CD4-positive, alpha-beta T cell (primary cell): ENCODE data around the gene KRTAP12-3. TPM values are rescaled to one million over a fixed set of nuclear protein-coding genes. Genes with fewer than 3 reads are reported as not detected.

Experiments used
- ATAC-seq: fragments of 200-7000 bp; cut with Tn5 transposase; one replicate; pipeline ENCODE4 v1.10.0; 2022; ENCODE audit warnings: mild to moderate bottlenecking; ENCODE audit not compliant: poor library complexity
- CTCF ChIA-PET: fragments of 350-600 bp; sonication (Branson Sonifier 250); formaldehyde crosslinking; loops from one replicate; lab custom pipeline; 2021; ENCODE audit warnings: antibody characterized with exemption, inconsistent platforms; lab: Charles Lee
- POLR2A ChIA-PET: fragments of 350-600 bp; sonication (Branson Sonifier 250); formaldehyde crosslinking; loops from one replicate; lab custom pipeline; 2021; ENCODE audit warnings: antibody characterized with exemption, inconsistent platforms; lab: Charles Lee
- DNase-seq, 14 experiments: peaks; one replicate each; pipeline ENCODE4 v3.0.0-alpha.2; 2013 to 2020; ENCODE audit warnings: mixed read lengths in 2 of 14
- H3K27ac ChIP-seq, 2 donors: one replicate each; pipeline versions ENCODE4 v1.5.1 to v1.7.0; 2013; ENCODE audit warnings: low read length in 2 of 2, low read depth in 1 of 2, mild to moderate bottlenecking in 1 of 2
- H3K27me3 ChIP-seq, 2 experiments: 1 replicate in 1 of 2; 2 replicates in 1 of 2; pipeline versions ENCODE4 v1.6.1 to v1.7.0; 2013; ENCODE audit warnings: low read length in 2 of 2, control low read depth in 1 of 2, mild to moderate bottlenecking in 1 of 2, moderate library complexity in 1 of 2; ENCODE audit not compliant: insufficient read depth in 2 of 2, control insufficient read depth in 1 of 2
- H3K36me3 ChIP-seq: one replicate; pipeline ENCODE4 v1.6.1; 2013; ENCODE audit warnings: low read length, control low read depth; ENCODE audit not compliant: insufficient read depth
- H3K4me1 ChIP-seq: one replicate; pipeline ENCODE4 v1.6.1; 2013; ENCODE audit warnings: low read length, control low read depth; ENCODE audit not compliant: insufficient read depth
- H3K4me3 ChIP-seq: one replicate; pipeline ENCODE4 v1.5.1; 2013; ENCODE audit warnings: mild to moderate bottlenecking, low read length, moderate library complexity
- H3K9me3 ChIP-seq, 2 experiments: 1 replicate in 1 of 2; 2 replicates in 1 of 2; pipeline versions ENCODE4 v1.6.1 to v1.7.0; 2013; ENCODE audit warnings: low read length in 2 of 2, mild to moderate bottlenecking in 2 of 2, control low read depth in 1 of 2, moderate library complexity in 1 of 2; ENCODE audit not compliant: control insufficient read depth in 1 of 2, insufficient read depth in 1 of 2
- H3K27ac Mint-ChIP-seq: one replicate; pipeline ENCODE4 v1.8.0; 2020; ENCODE audit warnings: mixed read lengths
- H3K27me3 Mint-ChIP-seq: one replicate; pipeline ENCODE4 v1.8.0; 2021; ENCODE audit warnings: mixed read lengths
- H3K36me3 Mint-ChIP-seq: one replicate; pipeline ENCODE4 v1.8.0; 2021; ENCODE audit warnings: low read depth, mixed read lengths
- H3K4me1 Mint-ChIP-seq: one replicate; pipeline ENCODE4 v1.8.0; 2021; ENCODE audit warnings: low read depth, mixed read lengths
- H3K4me3 Mint-ChIP-seq: one replicate; pipeline ENCODE4 v1.8.0; 2020; ENCODE audit warnings: mild to moderate bottlenecking, mixed read lengths
- H3K9me3 Mint-ChIP-seq: one replicate; pipeline ENCODE4 v1.8.0; 2020; ENCODE audit warnings: mixed read lengths
- intact Hi-C, 2 experiments: fragments of 100-400 bp; cut with DNase I in 1 of 2; cut with micrococcal nuclease in 1 of 2; formaldehyde crosslinking; loops; one replicate each; pipeline versions ENCODE4 v1.15.1 to v1.9.0; 2023 to 2025; cut with DNase I, micrococcal nuclease
- total RNA-seq, 174 experiments: library from RNA in 2 of 174; stranded (reverse) in 2 of 174; gene quantifications; one replicate each; pipeline ENCODE4 v1.2.3 and lab custom pipeline; 2021 to 2026
- TF ChIP-seq, protein P1 (sequence below): fragments of 200-600 bp; IDR thresholded peaks from one replicate; pipeline ENCODE4 v1.8.0; 2022; ENCODE audit warnings: antibody characterized with exemption, mild to moderate bottlenecking

KRTAP12-3 gene
- total RNA-seq, 2 experiments from 2014 or later, result not detected

DNA sequence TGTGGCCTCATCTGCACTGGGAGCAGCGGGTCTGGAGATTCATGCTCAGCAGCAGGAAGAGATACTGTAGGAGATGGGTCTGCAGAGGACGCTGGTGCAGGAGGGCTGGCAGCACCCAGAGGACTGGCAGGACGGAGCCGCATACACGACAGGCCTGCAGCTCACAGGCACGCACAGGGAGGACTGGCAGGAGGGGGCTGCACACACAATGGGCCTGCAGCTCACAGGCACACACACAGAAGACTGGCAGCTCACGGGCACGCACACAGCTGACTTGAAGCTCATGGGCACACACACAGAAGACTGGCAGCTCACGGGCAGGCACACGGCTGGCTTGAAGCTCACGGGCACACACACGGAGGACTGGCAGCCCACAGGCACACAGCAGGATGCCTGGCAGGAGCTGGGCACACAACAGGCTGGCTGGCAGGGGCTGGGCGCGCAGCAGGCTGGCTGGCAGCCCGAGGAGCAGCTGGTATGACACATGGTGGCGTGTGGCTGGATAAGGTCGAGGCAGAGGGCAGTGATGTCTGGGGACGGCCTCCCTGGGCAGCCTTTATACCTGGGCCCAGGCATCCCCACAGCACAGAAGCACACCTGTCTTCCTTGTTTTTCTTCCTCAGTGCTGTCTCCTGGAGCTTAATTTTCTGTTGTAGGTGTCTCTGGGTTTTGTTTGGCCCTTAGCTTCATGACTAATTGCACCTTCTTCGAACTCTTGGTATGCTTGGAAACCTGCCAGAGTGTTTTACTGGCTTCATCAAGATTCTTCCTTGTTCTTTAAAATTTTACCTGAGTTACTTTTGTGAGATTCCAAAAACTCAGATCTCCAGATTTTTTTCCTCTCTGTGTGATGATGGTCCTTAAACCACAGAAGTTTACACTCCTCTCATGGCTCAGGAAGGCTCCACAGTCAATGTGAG, 8.9 kb downstream of the KRTAP12-3 start, which contains the start of gene KRTAP12-2:
TSS of gene KRTAP12-2 (minus strand) at position 527 of the 920 bp plus-strand sequence. CDS start at position 486, 41 bp downstream.
- POLR2A ChIA-PET, result interaction anchor here (2.5 kb wide), 1 partner anchor 9 kb away, joined by 7 read pairs; the partner anchor contains the start of gene KRTAP12-3
- H3K4me1 ChIP-seq, result no peaks in the 10 kb centered on the region
- peaks cover 0 to 2% of the 10 kb centered on the region in 2 experiments for H3K27me3 ChIP-seq
- no peaks in the 10 kb centered on the region for H3K36me3 ChIP-seq
- H3K27ac ChIP-seq, result no peak within 1 kb of the TSS
- TF ChIP-seq, protein P1, sequence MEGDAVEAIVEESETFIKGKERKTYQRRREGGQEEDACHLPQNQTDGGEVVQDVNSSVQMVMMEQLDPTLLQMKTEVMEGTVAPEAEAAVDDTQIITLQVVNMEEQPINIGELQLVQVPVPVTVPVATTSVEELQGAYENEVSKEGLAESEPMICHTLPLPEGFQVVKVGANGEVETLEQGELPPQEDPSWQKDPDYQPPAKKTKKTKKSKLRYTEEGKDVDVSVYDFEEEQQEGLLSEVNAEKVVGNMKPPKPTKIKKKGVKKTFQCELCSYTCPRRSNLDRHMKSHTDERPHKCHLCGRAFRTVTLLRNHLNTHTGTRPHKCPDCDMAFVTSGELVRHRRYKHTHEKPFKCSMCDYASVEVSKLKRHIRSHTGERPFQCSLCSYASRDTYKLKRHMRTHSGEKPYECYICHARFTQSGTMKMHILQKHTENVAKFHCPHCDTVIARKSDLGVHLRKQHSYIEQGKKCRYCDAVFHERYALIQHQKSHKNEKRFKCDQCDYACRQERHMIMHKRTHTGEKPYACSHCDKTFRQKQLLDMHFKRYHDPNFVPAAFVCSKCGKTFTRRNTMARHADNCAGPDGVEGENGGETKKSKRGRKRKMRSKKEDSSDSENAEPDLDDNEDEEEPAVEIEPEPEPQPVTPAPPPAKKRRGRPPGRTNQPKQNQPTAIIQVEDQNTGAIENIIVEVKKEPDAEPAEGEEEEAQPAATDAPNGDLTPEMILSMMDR, result no peak
- intact Hi-C loops, result no loop called here
- H3K9me3 Mint-ChIP-seq, result peaks cover 8% of the 10 kb centered on the region
- CTCF ChIA-PET, result interaction anchor here (1.1 kb wide), 1 partner anchor 120 kb away, joined by 3 read pairs; no protein-coding TSS in a partner anchor
- H3K4me3 Mint-ChIP-seq, result no peak within 1 kb of the TSS
- no peaks in the 10 kb centered on the region for H3K4me1 Mint-ChIP-seq
- no peak for ATAC-seq
- peaks cover 8% of the 10 kb centered on the region for H3K27me3 Mint-ChIP-seq
- no peaks in the 10 kb centered on the region for H3K36me3 Mint-ChIP-seq
- DNase-seq, result no peak
- no peak within 1 kb of the TSS for H3K4me3 ChIP-seq
- peaks cover 8 to 17% of the 10 kb centered on the region in 2 experiments for H3K9me3 ChIP-seq
- H3K27ac Mint-ChIP-seq, result no peak within 1 kb of the TSS

GRCh38 chr21:44667612-44668011, 9.9 kb downstream of the KRTAP12-3 start:
- peaks cover 0 to 2% of the 10 kb centered on the region in 2 experiments for H3K27me3 ChIP-seq
- Mint-ChIP-seq H3K27ac (no peak overlapping the region), H3K27me3 (peaks cover 8% of the 10 kb centered on the region), H3K9me3 (peaks cover 4% of the 10 kb centered on the region), H3K4me3 (no peak overlapping the region), H3K36me3 (no peaks in the 10 kb centered on the region), H3K4me1 (no peaks in the 10 kb centered on the region)
- POLR2A ChIA-PET, result interaction anchor here (2.5 kb wide), 1 partner anchor 10 kb away, joined by 7 read pairs; the partner anchor contains the start of gene KRTAP12-3
- CTCF ChIA-PET, result interaction anchor here (1.1 kb wide), 1 partner anchor 121 kb away, joined by 3 read pairs; no protein-coding TSS in a partner anchor
- peaks cover 17 to 25% of the 10 kb centered on the region in 2 experiments for H3K9me3 ChIP-seq
- intact Hi-C loops, result no loop called here
- no peak overlapping the region for H3K4me3 ChIP-seq
- H3K36me3 ChIP-seq, result no peaks in the 10 kb centered on the region
- no peak for DNase-seq
- TF ChIP-seq, protein P1, result no peak
- no peaks in the 10 kb centered on the region for H3K4me1 ChIP-seq
- no peak for ATAC-seq
- H3K27ac ChIP-seq, result no peak overlapping the region

GRCh38 chr21:44670642-44671432, 13.1 kb downstream of the KRTAP12-3 start:
- H3K27ac Mint-ChIP-seq, result no peak overlapping the region
- Histone ChIP-seq H3K4me3 (no peak overlapping the region), H3K27me3 (peaks cover 0 to 2% of the 10 kb centered on the region in 2 experiments), H3K4me1 (no peaks in the 10 kb centered on the region), H3K27ac (no peak overlapping the region), H3K36me3 (no peaks in the 10 kb centered on the region), H3K9me3 (peaks cover 26 to 32% of the 10 kb centered on the region in 2 experiments)
- DNase-seq, result no peak
- no peak overlapping the region for H3K4me3 Mint-ChIP-seq
- TF ChIP-seq, protein P1, result no peak
- ChIA-PET POLR2A (no interaction called here), CTCF (no interaction called here)
- intact Hi-C loops, result no loop called here
- peaks cover 8% of the 10 kb centered on the region for H3K9me3 Mint-ChIP-seq
- H3K36me3 Mint-ChIP-seq, result peaks cover 9% of the 10 kb centered on the region
- H3K4me1 Mint-ChIP-seq, result no peaks in the 10 kb centered on the region
- ATAC-seq, result no peak
- peaks cover 5% of the 10 kb centered on the region for H3K27me3 Mint-ChIP-seq
